MCF 10A (cell line): Measurements from ENCODE around the gene DMRTB1. TPM values are rescaled to one million over a fixed set of nuclear protein-coding genes. Genes with fewer than 3 reads are reported as not detected.
A peak's percentile ranks its signal among the peaks of the same experiment; 100 is the strongest.

Source experiments
- BruUV-seq: library from RNA; stranded (reverse); fragments of 400-500 nt; replicated peaks from 2 replicates; lab custom pipeline; 2021; lab: Mats Ljungman, UMichigan
- CTCF ChIA-PET: fragments of 300-600 bp; sonication (Branson Sonifier 250); formaldehyde crosslinking; extraction: SDS; loops from one replicate; lab custom pipeline; 2021; ENCODE audit warnings: antibody characterized with exemption, inconsistent platforms; lab: Yijun Ruan, JAX
- POLR2A ChIA-PET: fragments of 300-600, 350-650 bp; sonication (Branson Sonifier 250); formaldehyde crosslinking; extraction: SDS; loops from one replicate; lab custom pipeline; 2020; ENCODE audit warnings: antibody characterized with exemption, inconsistent platforms; lab: Yijun Ruan, JAX
- DNase-seq: peaks from one replicate; pipeline ENCODE4 v3.0.0-alpha.2; 2018; ENCODE audit not compliant: unreplicated experiment
- H3K27ac Mint-ChIP-seq: one replicate; pipeline ENCODE4 v1.8.0; 2022; ENCODE audit warnings: mild to moderate bottlenecking, low read depth, mixed read lengths; ENCODE audit not compliant: unreplicated experiment
- H3K27me3 Mint-ChIP-seq: one replicate; pipeline ENCODE4 v1.8.0; 2022; ENCODE audit warnings: mixed read lengths; ENCODE audit not compliant: insufficient read depth, unreplicated experiment
- H3K36me3 Mint-ChIP-seq: one replicate; pipeline ENCODE4 v1.8.0; 2022; ENCODE audit warnings: mild to moderate bottlenecking, moderate library complexity, mixed read lengths; ENCODE audit not compliant: insufficient read depth, unreplicated experiment
- H3K4me1 Mint-ChIP-seq: one replicate; pipeline ENCODE4 v1.8.0; 2022; ENCODE audit warnings: mixed read lengths; ENCODE audit not compliant: insufficient read depth, unreplicated experiment
- H3K4me3 Mint-ChIP-seq: one replicate; pipeline ENCODE4 v1.8.0; 2022; ENCODE audit warnings: mild to moderate bottlenecking, moderate library complexity, mixed read lengths; ENCODE audit not compliant: unreplicated experiment
- H3K9me3 Mint-ChIP-seq: one replicate; pipeline ENCODE4 v1.8.0; 2022; ENCODE audit warnings: mixed read lengths; ENCODE audit not compliant: unreplicated experiment
- intact Hi-C: fragments of 100-400 bp; cut with micrococcal nuclease; formaldehyde crosslinking; loops from 2 replicates; pipeline ENCODE4 v1.14.1; 2022
- total RNA-seq: library from RNA; stranded (reverse); gene quantifications from 2 replicates; pipeline ENCODE4 v1.2.3, GENCODE V29; 2022
- TF ChIP-seq, protein P1 (sequence below): fragments of 200-600 bp; IDR thresholded peaks from one replicate; pipeline ENCODE4 v1.8.0; 2022; ENCODE audit warnings: antibody characterized with exemption, mild to moderate bottlenecking; ENCODE audit not compliant: unreplicated experiment

Gene DMRTB1
- total RNA-seq, 1 experiment from 2014 or later, result not detected

DNA sequence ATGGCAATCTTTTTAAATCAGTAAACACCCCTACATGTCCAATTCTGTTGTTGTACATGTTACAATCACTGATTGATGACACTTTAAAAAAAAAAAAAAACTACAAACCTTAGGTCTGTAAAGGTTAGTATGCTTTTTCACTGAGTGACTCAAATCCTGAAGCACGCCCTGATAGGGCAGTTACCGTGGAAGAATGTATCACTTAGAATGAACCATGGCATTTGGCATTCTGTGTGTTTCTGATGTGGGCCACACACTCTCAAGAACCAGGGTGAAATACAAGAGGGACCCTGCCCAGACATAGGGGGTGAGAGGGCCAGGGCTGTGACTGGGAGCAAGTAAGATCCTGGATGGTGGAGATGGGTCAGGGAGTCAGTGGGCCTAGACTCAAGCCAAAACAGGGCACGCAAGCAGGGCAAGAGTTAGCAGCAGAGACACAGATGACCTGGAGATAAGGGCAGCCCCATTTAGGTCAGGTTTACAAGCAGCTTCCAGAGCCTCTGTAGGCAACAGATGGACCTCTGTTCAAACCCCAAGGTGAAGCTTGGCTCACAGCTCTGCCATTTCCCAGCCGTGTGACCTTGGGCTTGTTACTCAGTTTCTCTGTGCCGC, 47.6 kb upstream of the DMRTB1 start:
- CTCF ChIA-PET, result interaction anchor here (2.5 kb wide), 1 partner anchor 18 kb away, joined by 7 read pairs; no protein-coding TSS in a partner anchor
- H3K4me1 Mint-ChIP-seq, result peaks cover 23% of the 10 kb centered on the region
- BruUV-seq, result no TSS peak
- intact Hi-C loops, result no loop called here
- no peak for DNase-seq
- TF ChIP-seq, protein P1, sequence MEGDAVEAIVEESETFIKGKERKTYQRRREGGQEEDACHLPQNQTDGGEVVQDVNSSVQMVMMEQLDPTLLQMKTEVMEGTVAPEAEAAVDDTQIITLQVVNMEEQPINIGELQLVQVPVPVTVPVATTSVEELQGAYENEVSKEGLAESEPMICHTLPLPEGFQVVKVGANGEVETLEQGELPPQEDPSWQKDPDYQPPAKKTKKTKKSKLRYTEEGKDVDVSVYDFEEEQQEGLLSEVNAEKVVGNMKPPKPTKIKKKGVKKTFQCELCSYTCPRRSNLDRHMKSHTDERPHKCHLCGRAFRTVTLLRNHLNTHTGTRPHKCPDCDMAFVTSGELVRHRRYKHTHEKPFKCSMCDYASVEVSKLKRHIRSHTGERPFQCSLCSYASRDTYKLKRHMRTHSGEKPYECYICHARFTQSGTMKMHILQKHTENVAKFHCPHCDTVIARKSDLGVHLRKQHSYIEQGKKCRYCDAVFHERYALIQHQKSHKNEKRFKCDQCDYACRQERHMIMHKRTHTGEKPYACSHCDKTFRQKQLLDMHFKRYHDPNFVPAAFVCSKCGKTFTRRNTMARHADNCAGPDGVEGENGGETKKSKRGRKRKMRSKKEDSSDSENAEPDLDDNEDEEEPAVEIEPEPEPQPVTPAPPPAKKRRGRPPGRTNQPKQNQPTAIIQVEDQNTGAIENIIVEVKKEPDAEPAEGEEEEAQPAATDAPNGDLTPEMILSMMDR, result no peak
- POLR2A ChIA-PET, result no interaction called here
- peaks cover 15% of the 10 kb centered on the region for H3K27me3 Mint-ChIP-seq
- H3K27ac Mint-ChIP-seq, result no peak overlapping the region
- peaks cover 13% of the 10 kb centered on the region for H3K36me3 Mint-ChIP-seq
- no peaks in the 10 kb centered on the region for H3K9me3 Mint-ChIP-seq
- no peak overlapping the region for H3K4me3 Mint-ChIP-seq

DNA sequence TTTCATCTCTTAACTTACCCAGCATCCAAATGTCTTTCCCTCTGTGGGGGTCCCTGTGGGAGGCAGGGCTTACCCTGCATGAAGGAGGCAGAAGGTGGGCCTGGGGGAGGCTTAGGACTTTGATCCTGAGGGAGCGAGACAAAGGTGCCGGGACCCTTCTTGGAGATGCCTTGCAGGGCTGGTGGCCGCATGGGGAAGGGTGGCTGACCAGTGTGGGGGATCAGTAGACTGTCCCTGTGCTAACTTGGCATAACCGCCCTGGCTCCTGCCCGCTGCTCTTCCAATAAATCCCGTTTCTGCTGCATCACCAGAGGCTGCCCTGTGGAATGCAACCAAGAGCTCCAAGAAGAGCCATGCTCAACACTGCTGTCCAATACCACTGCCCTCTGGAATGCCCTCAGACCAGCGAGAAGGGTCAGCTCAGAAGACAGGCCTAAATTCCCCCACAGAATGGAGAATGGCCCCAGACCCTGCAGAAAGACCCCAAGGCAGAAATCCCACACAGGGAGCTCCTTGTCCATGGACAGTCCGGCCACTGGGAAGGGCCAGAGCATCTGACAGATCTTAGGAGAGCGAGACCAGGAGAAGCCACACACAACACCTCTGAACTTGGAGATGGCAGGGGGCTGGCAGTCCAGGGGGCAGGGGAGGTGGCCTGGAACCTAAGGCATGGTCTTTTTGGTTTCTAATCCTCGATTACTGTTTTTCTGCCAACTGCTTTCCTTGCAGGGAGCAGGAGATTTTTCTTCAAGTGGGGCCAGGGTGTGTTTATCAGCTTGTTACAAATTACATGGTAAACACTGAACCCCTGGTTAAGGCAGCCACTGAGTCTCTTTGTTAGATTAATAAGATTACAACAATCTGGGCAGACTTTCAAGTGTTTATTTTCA, 46.7 kb upstream of the DMRTB1 start:
- H3K27ac Mint-ChIP-seq, result peak overlapping the region; percentile 82
- POLR2A ChIA-PET, result no interaction called here
- H3K4me1 Mint-ChIP-seq, result peaks cover 23% of the 10 kb centered on the region
- H3K27me3 Mint-ChIP-seq, result peaks cover 8% of the 10 kb centered on the region
- peaks cover 13% of the 10 kb centered on the region for H3K36me3 Mint-ChIP-seq
- CTCF ChIA-PET, result interaction anchor here (0.6 to 2.5 kb wide), 5 partner anchors 10 to 135 kb away, joined by 3 to 7 read pairs (median 3); no protein-coding TSS in a partner anchor
- H3K4me3 Mint-ChIP-seq, result no peak overlapping the region
- TF ChIP-seq, protein P1, result no peak
- no peaks in the 10 kb centered on the region for H3K9me3 Mint-ChIP-seq
- no peak for DNase-seq
- intact Hi-C loops, result no loop called here
- BruUV-seq, result no TSS peak

DNA sequence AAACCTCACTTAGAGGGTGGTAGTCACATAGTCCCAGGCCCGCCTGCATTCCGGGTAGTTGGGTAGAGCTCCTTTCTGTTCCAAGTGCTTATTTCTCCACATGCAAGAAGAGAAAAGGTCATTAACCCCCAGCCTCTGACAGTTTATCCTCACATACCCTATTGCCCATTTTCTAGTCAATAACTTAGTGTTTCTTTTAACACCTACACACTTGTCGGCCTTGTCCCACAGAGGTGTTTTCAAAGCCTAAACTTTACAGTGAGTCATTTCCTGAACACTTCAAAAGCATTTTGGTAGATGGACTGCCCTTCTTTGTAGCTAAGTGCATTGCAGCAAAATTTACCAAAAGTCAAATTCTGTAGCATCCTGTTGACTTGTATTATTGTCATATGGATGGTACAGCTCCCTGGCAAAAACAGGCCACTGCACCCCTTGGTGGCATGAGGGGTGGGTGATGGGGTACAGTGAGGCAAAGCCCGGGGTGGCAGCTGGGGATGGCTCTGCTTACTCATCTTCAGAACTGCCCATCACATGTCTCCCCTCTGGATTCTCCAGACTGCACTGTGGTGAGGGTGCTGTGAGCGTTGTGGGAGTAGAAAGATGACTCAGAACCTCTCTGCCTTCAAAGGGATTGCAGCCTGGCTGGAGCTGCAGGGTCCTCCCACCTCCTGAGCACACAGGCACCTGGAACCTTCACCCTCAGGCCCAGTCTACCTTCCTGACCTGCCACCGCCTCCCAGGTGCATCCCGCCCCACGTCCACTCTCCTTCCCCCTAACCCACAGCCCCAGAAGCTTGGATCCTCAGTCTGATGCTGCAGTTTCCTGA, 45.8 kb upstream of the DMRTB1 start:
- POLR2A ChIA-PET, result no interaction called here
- Mint-ChIP-seq H3K36me3 (peaks cover 7% of the 10 kb centered on the region), H3K9me3 (no peaks in the 10 kb centered on the region), H3K27me3 (peaks cover 10% of the 10 kb centered on the region), H3K4me3 (no peak overlapping the region), H3K4me1 (peaks cover 23% of the 10 kb centered on the region), H3K27ac (peak overlapping the region; percentile 82)
- peak; percentile 85 for DNase-seq
- intact Hi-C loops, result no loop called here
- BruUV-seq, result no TSS peak
- CTCF ChIA-PET, result interaction anchor here (0.7 to 2.5 kb wide), 5 partner anchors 17 to 1491 kb away, joined by 3 to 7 read pairs (median 3); no protein-coding TSS in a partner anchor
- TF ChIP-seq, protein P1, result no peak
